Measurements from ENCODE around the gene MRTO4. TPM values are rescaled to one million over a fixed set of nuclear protein-coding genes. Genes with fewer than 3 reads are reported as not detected.
A peak's percentile ranks its signal among the peaks of the same experiment; 100 is the strongest.

MRTO4 gene
- total RNA-seq, 1 donor from 2014 or later: 47.2 TPM

DNA sequence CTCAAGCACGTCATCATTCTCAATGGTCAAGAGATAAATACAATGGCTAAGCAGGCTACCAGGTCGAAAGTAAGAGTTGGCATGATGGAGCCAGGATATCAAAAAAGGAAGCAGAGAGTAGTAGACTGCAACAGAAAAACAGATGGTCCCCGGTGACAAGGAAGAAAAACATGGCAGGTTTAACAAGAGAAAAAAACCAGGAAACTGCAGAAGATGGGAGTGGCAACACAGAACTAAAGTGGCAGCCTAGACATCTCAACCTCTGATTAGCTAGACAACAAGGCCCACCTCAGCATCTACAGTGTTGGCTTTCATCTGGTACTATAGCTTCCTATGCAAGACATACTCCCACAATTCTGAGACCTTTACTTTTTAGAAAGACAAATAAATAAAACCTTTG, 44.7 kb upstream of the MRTO4 start:
- no peak for DNase-seq (ENCODE audit: low read depth)

DNA sequence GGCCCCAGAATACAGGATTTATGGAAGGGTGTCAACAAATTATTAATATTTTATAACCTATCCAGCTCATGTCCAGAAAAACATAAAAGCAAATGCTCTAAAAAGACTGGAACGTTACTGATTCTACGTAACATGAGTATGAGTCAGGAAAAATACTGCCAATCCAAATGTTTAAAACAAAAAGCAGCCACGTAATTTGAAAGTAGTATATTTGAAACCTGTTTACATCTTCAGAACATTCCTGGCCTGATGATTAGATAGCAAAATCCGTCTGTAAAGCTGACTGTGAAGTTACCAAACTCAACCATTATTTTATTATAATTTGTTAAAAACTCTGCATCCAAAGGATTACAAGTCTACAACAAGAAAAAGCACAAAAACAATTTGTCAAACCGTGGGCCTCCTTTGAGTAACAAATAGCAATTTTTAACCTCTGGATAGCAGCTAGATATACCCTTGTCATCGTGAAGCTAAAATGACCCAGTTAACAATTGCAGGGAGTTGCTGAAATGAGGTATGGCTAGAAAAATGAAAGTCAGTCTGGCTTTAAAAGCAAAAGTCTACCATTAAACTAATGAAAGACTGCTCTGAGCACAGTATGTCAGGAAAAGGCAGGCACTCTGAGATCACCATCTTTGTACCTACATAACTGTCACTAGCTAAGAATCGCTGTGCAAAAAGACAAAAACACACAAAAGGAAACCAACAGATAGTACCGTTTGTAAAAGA, 42.7 kb upstream of the MRTO4 start:
- peak overlapping the region; percentile 87 for H3K4me3 ChIP-seq (ENCODE audit: low read depth, low read length)
- TF ChIP-seq, protein P1, sequence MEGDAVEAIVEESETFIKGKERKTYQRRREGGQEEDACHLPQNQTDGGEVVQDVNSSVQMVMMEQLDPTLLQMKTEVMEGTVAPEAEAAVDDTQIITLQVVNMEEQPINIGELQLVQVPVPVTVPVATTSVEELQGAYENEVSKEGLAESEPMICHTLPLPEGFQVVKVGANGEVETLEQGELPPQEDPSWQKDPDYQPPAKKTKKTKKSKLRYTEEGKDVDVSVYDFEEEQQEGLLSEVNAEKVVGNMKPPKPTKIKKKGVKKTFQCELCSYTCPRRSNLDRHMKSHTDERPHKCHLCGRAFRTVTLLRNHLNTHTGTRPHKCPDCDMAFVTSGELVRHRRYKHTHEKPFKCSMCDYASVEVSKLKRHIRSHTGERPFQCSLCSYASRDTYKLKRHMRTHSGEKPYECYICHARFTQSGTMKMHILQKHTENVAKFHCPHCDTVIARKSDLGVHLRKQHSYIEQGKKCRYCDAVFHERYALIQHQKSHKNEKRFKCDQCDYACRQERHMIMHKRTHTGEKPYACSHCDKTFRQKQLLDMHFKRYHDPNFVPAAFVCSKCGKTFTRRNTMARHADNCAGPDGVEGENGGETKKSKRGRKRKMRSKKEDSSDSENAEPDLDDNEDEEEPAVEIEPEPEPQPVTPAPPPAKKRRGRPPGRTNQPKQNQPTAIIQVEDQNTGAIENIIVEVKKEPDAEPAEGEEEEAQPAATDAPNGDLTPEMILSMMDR (conservative IDR thresholded peaks at IDR 0.05; ENCODE audit: low read depth, low read length): no peak
- DNase-seq (ENCODE audit: low read depth): no peak

More for the DNA sequence above, 44.7 kb upstream of the MRTO4 start:
- H3K4me3 ChIP-seq (ENCODE audit: low read depth, low read length): no peak overlapping the region
- TF ChIP-seq, protein P1 (conservative IDR thresholded peaks at IDR 0.05; ENCODE audit: low read depth, low read length): no peak

DNA sequence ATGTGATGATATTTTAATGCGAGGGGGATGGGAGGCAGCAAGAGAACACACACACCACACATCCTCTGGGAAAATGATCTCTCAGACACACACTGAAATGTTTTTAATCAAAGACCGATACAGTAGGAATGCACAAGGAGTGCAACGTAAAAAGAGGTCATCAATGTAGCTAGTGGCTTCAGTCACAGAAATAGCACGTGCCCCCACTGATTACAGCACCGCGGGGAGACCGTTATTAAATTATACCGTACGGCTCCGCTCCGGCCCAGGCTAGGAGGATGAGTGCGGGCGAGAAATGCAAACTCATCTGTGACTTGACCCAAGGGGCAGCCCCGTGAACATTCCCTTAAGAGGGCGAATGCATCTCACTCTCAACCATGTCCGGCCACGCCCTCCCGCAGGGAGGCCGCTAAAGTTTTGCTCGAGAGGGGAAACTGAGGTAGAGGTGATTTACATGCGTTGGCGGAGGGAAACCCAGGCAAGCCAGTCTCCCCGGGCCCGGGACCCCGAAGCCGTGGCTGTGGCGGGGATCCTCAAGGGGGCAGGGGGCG, 42.1 kb upstream of the MRTO4 start:
- peak overlapping the region; percentile 87 for H3K4me3 ChIP-seq (ENCODE audit: low read depth, low read length)
- no peak for DNase-seq (ENCODE audit: low read depth)
- TF ChIP-seq, protein P1 (conservative IDR thresholded peaks at IDR 0.05; ENCODE audit: low read depth, low read length): no peak

DNA sequence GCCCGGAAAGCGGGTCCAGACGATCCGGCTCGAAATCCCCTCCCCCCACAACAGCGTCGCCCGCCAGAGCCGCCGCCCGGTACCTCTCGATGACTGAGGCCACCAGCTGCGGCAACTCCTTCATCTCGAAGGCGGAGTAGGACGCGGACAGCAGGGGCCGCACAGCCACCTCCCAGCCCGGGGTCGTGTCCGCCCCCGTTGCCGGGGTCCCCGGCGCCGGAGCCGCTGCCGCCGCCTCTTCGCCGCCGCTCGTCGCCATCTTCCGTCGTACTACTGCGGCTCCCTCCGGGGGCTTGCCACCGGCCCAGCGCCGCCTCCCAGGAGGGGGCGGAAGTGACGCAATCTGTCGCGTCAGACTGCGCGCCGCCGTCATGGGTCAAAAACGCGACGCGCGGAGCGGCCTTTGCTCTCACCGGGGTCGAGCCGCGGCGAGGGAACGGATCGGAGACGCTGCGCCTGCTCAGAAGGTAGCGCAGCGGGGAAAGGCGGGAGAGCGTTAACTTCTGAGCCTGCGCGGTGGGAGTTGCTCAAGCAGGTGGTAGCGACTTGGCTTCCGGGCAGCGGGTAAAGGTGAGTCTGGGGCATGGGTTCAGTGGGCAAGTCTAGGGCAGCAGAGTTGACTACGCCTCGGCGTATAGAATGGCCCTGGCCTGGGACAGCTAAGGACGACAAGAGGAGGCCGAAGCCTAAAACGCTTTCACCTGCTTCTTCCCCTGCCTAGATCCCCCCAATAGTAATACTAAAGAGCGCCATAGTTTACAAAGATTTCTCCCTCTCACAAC, 41.4 kb upstream of the MRTO4 start, which contains the start of gene UBR4:
UBR4 (minus strand) TSS at position 277 of the 782 bp plus-strand sequence; CDS start at position 259, 18 bp downstream.
- H3K4me3 ChIP-seq (ENCODE audit: low read depth, low read length): peak within 1 kb of the TSS; percentile 87
- DNase-seq (ENCODE audit: low read depth): peak; percentile 44
- TF ChIP-seq, protein P1 (conservative IDR thresholded peaks at IDR 0.05; ENCODE audit: low read depth, low read length): no peak

DNA sequence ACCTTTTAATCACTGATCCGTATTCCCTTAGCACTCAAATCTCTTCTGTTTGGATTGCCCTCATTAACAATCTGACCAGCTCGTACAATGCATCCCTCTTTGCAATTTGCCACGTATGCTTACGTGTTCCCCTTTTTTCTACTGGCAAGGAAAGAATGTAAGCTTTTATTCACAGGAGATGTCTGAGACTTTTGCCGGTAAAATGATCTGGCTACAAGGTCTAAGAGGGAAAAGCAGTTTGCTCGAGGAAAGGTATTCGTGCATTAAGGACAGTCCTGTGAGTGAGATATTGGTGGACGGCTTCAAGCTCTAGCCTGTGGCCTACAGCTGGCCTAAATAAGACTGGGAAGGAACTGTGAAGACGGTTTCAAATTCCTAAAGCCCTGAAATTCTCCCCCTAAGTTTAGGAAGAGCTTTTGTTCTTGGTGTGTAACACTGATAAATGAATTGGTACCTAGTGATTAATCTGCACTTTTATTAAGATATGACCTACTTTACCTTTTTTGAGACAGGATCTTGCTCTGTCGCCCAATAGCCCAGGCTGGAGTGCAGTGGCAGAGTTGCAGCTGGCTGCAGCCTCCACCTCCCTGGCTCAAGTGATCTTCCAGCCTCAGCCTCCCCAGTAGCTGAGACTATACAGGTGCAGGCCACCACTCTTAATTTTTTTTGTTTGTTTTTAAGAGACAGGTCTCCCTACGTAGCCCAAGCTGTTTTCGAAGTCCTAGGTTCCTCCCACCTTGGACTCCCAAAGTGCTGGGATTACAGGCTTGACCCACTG, 40.6 kb upstream of the MRTO4 start:
- no peak for DNase-seq (ENCODE audit: low read depth)
- TF ChIP-seq, protein P1 (conservative IDR thresholded peaks at IDR 0.05; ENCODE audit: low read depth, low read length): no peak
- peak overlapping the region; percentile 87 for H3K4me3 ChIP-seq (ENCODE audit: low read depth, low read length)

DNA sequence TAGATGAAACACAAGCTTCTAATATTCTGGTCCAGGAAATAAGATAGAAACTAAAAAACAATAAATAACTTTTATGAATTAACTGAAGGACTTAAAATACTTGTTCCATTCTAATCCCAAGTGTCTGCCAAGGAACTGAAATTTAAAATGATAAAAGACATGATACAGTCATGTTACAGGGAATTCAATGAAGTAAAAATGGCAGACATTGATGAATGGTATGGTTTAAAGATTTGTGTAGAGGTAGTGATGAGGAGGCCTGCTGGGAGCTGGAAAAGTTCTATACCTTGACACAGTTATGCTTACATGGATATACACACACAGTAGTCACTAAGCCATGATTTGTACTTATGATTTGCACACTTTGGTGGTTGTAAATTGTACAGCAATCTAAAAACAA, 39.4 kb upstream of the MRTO4 start:
- no peak for DNase-seq (ENCODE audit: low read depth)
- no peak overlapping the region for H3K4me3 ChIP-seq (ENCODE audit: low read depth, low read length)
- TF ChIP-seq, protein P1 (conservative IDR thresholded peaks at IDR 0.05; ENCODE audit: low read depth, low read length): no peak
